Measurements from ENCODE around the gene FSTL4. TPM values are rescaled to one million over a fixed set of nuclear protein-coding genes. Genes with fewer than 3 reads are reported as not detected.

Gene FSTL4
- total RNA-seq, 4 donors from 2014 or later = 5.1 to 8.3 (median 6.0) TPM

GRCh38 chr5:133455676-133456075, 156.7 kb downstream of the FSTL4 start:
- 58 to 71% methylated on average over 5 of the region's 5 CpGs for WGBS, 2 donors
- TF ChIP-seq CTCF (IDR thresholded peaks at IDR 0.05) (no peak), POLR2A (IDR thresholded peaks at IDR 0.05) (no peak)
- H3K4me3 ChIP-seq (ENCODE audit: low read depth, poor library complexity, severe bottlenecking) = no peak overlapping the region
- intact Hi-C loops (cut with DNase I; ENCODE audit: low total_unique reads) = no loop called here
- peak in 1 of 2 donors; percentile 65 for DNase-seq (ENCODE audit: low spot score in 2 of 2)

- no peak overlapping the region for H3K4me3 ChIP-seq (ENCODE audit: low read depth, poor library complexity, severe bottlenecking)
- DNase-seq (ENCODE audit: low spot score in 2 of 2) = no peak
- intact Hi-C loops (cut with DNase I; ENCODE audit: low total_unique reads) = no loop called here
- TF ChIP-seq POLR2A (IDR thresholded peaks at IDR 0.05) (no peak), CTCF (IDR thresholded peaks at IDR 0.05) (no peak)
- 64 to 75% methylated on average over 9 of the region's 9 CpGs for WGBS, 2 donors
These were observed 157.9 kb downstream of the FSTL4 start for GRCh38 chr5:133454442-133454841.

- TF ChIP-seq POLR2A (IDR thresholded peaks at IDR 0.05) (no peak), CTCF (IDR thresholded peaks at IDR 0.05) (no peak)
- WGBS, 2 donors = 40 to 48% methylated on average over 2 of the region's 2 CpGs
- no peak for DNase-seq (ENCODE audit: low spot score in 2 of 2)
- intact Hi-C loops (cut with DNase I; ENCODE audit: low total_unique reads) = no loop called here
- no peak overlapping the region for H3K4me3 ChIP-seq (ENCODE audit: low read depth, poor library complexity, severe bottlenecking)
These were observed 158.5 kb downstream of the FSTL4 start for GRCh38 chr5:133453831-133454230.

- no peak overlapping the region for H3K4me3 ChIP-seq (ENCODE audit: low read depth, poor library complexity, severe bottlenecking)
- TF ChIP-seq POLR2A (IDR thresholded peaks at IDR 0.05) (no peak), CTCF (IDR thresholded peaks at IDR 0.05) (no peak)
- DNase-seq (ENCODE audit: low spot score in 2 of 2) = peak in 1 of 2 donors; percentile 80
- 84 to 90% methylated on average over 4 of the region's 4 CpGs for WGBS, 2 donors
- intact Hi-C loops (cut with DNase I; ENCODE audit: low total_unique reads) = no loop called here
These were observed 159.1 kb downstream of the FSTL4 start for GRCh38 chr5:133453084-133453780.

- 55 to 70% methylated on average over 1 of the region's 1 CpG for WGBS, 2 donors
These were observed 160.4 kb downstream of the FSTL4 start for GRCh38 chr5:133451926-133452325.

More at GRCh38 chr5:133451926-133452325, 160.4 kb downstream of the FSTL4 start:
- H3K4me3 ChIP-seq (ENCODE audit: low read depth, poor library complexity, severe bottlenecking) = no peak overlapping the region
- DNase-seq (ENCODE audit: low spot score in 2 of 2) = peak in 1 of 2 donors; percentile 52
- TF ChIP-seq CTCF (IDR thresholded peaks at IDR 0.05) (no peak), POLR2A (IDR thresholded peaks at IDR 0.05) (no peak)
- intact Hi-C loops (cut with DNase I; ENCODE audit: low total_unique reads) = no loop called here

Data from lower leg skin (tissue), 4 donors.